ENCODE results near the gene MERTK. TPM values are rescaled to one million over a fixed set of nuclear protein-coding genes. Genes with fewer than 3 reads are reported as not detected.
A peak's percentile ranks its signal among the peaks of the same experiment; 100 is the strongest.

MERTK gene
- total and polyA plus RNA-seq, 2 experiments from 2014 or later = under 0.01 TPM; not detected in 1

GRCh38 chr2:112000399-112001135 lies 102.2 kb downstream of the MERTK start:
- Histone ChIP-seq H2AFZ (no peak overlapping the region), H3K9me2 (ENCODE audit: insufficient read depth) (no peaks in the 10 kb centered on the region), H3K79me2 (ENCODE audit: insufficient read depth) (no peaks in the 10 kb centered on the region), H3K36me3 (ENCODE audit: low read depth) (no peaks in the 10 kb centered on the region), H3K27ac (no peak overlapping the region), H3K9me3 (ENCODE audit: low read depth) (no peaks in the 10 kb centered on the region), H3F3A (ENCODE audit: insufficient read depth) (peaks cover 5% of the 10 kb centered on the region), H3K4me1 (ENCODE audit: insufficient read depth) (peaks cover 8% of the 10 kb centered on the region), H4K20me1 (ENCODE audit: insufficient read depth) (no peaks in the 10 kb centered on the region), H3K9ac (no peak overlapping the region), H3K4me2 (ENCODE audit: unreplicated experiment) (no peak overlapping the region), H3K4me3 (no peak overlapping the region), H3K27me3 (replicated peaks; ENCODE audit: insufficient read depth) (no peaks in the 10 kb centered on the region)
- WGBS, 2 experiments (ENCODE audit: low coverage in 1 of 2, low lambda C conversion rate in 2 of 2, missing lambda C conversion rate in 2 of 2) = 84 to 85% methylated on average over 5 of the region's 5 CpGs
- no peak for TF ChIP-seq EZH2phosphoT487 (IDR thresholded peaks at IDR 0.05; ENCODE audit: insufficient read depth, low read depth)
- no peak for TF ChIP-seq EZH2 (IDR thresholded peaks at IDR 0.05; ENCODE audit: insufficient read depth, poor library complexity, severe bottlenecking)
- in situ Hi-C loops (cut with MboI) = no loop called here
- DNase-seq = no peak

GRCh38 chr2:112001136-112001715 lies 102.8 kb downstream of the MERTK start:
- Histone ChIP-seq H3K4me3 (no peak overlapping the region), H3K27ac (no peak overlapping the region), H3K9me2 (ENCODE audit: insufficient read depth) (no peaks in the 10 kb centered on the region), H3K4me2 (ENCODE audit: unreplicated experiment) (peak overlapping the region; percentile 1), H3K36me3 (ENCODE audit: low read depth) (no peaks in the 10 kb centered on the region), H4K20me1 (ENCODE audit: insufficient read depth) (no peaks in the 10 kb centered on the region), H3K27me3 (replicated peaks; ENCODE audit: insufficient read depth) (no peaks in the 10 kb centered on the region), H3K9me3 (ENCODE audit: low read depth) (no peaks in the 10 kb centered on the region), H3K9ac (no peak overlapping the region), H3F3A (ENCODE audit: insufficient read depth) (peaks cover 12% of the 10 kb centered on the region), H2AFZ (no peak overlapping the region; the same call in 1 of the 2 replicates), H3K4me1 (ENCODE audit: insufficient read depth) (peaks cover 14% of the 10 kb centered on the region), H3K79me2 (ENCODE audit: insufficient read depth) (no peaks in the 10 kb centered on the region)
- DNase-seq = peak; percentile 23
- WGBS, 2 experiments (ENCODE audit: low coverage in 1 of 2, low lambda C conversion rate in 2 of 2, missing lambda C conversion rate in 2 of 2) = 65 to 67% methylated on average over 4 of the region's 4 CpGs
- TF ChIP-seq EZH2phosphoT487 (IDR thresholded peaks at IDR 0.05; ENCODE audit: insufficient read depth, low read depth) = no peak
- TF ChIP-seq EZH2 (IDR thresholded peaks at IDR 0.05; ENCODE audit: insufficient read depth, poor library complexity, severe bottlenecking) = no peak
- in situ Hi-C loops (cut with MboI) = no loop called here

GRCh38 chr2:112001942-112002341 lies 103.5 kb downstream of the MERTK start:
- no peak for DNase-seq
- no peaks in the 10 kb centered on the region for H3K79me2 ChIP-seq (ENCODE audit: insufficient read depth)
- in situ Hi-C loops (cut with MboI) = no loop called here
- H3K9me2 ChIP-seq (ENCODE audit: insufficient read depth) = no peaks in the 10 kb centered on the region
- H3K4me3 ChIP-seq = no peak overlapping the region
- H3K4me1 ChIP-seq (ENCODE audit: insufficient read depth) = peaks cover 15% of the 10 kb centered on the region
- H3K27me3 ChIP-seq (replicated peaks; ENCODE audit: insufficient read depth) = no peaks in the 10 kb centered on the region
- no peak overlapping the region for H2AFZ ChIP-seq
- H4K20me1 ChIP-seq (ENCODE audit: insufficient read depth) = no peaks in the 10 kb centered on the region
- peak overlapping the region; percentile 1 for H3K4me2 ChIP-seq (ENCODE audit: unreplicated experiment)
- no peak overlapping the region for H3K27ac ChIP-seq
- H3F3A ChIP-seq (ENCODE audit: insufficient read depth) = peaks cover 16% of the 10 kb centered on the region
- TF ChIP-seq EZH2phosphoT487 (IDR thresholded peaks at IDR 0.05; ENCODE audit: insufficient read depth, low read depth) (no peak), EZH2 (IDR thresholded peaks at IDR 0.05; ENCODE audit: insufficient read depth, poor library complexity, severe bottlenecking) (no peak)
- H3K36me3 ChIP-seq (ENCODE audit: low read depth) = no peaks in the 10 kb centered on the region
- H3K9ac ChIP-seq = no peak overlapping the region
- H3K9me3 ChIP-seq (ENCODE audit: low read depth) = no peaks in the 10 kb centered on the region

GRCh38 chr2:112003576-112004252 lies 105.3 kb downstream of the MERTK start:
- Histone ChIP-seq H3K27ac (no peak overlapping the region), H4K20me1 (ENCODE audit: insufficient read depth) (no peaks in the 10 kb centered on the region), H3K9me3 (ENCODE audit: low read depth) (no peaks in the 10 kb centered on the region), H3K9me2 (ENCODE audit: insufficient read depth) (no peaks in the 10 kb centered on the region), H3K9ac (no peak overlapping the region), H3K4me2 (ENCODE audit: unreplicated experiment) (no peak overlapping the region), H3K4me3 (no peak overlapping the region), H2AFZ (no peak overlapping the region), H3K27me3 (replicated peaks; ENCODE audit: insufficient read depth) (peaks cover 3% of the 10 kb centered on the region), H3K36me3 (ENCODE audit: low read depth) (no peaks in the 10 kb centered on the region), H3F3A (ENCODE audit: insufficient read depth) (peaks cover 16% of the 10 kb centered on the region), H3K79me2 (ENCODE audit: insufficient read depth) (no peaks in the 10 kb centered on the region), H3K4me1 (ENCODE audit: insufficient read depth) (peaks cover 15% of the 10 kb centered on the region)
- DNase-seq = no peak
- TF ChIP-seq EZH2phosphoT487 (IDR thresholded peaks at IDR 0.05; ENCODE audit: insufficient read depth, low read depth) = no peak
- no peak for TF ChIP-seq EZH2 (IDR thresholded peaks at IDR 0.05; ENCODE audit: insufficient read depth, poor library complexity, severe bottlenecking)
- in situ Hi-C loops (cut with MboI) = no loop called here
- WGBS, 2 experiments (ENCODE audit: low coverage in 1 of 2, low lambda C conversion rate in 2 of 2, missing lambda C conversion rate in 2 of 2) = 89 to 90% methylated on average over 5 of the region's 5 CpGs

Measured in GM23248 (cell line).